Activated CD4-positive, alpha-beta T cell treated with anti-CD3 and anti-CD28 coated beads, Interleukin-10, Interleukin-2, amounts not matched to agents 100 ng/mL and 50 ng/mL, durations not matched to agents 16 hours and 8 hours (primary cell): ENCODE data around the gene PARD3.
"Not testable (repeated sequence)": the region's sequence is repeated elsewhere in the genome, so short reads cannot be mapped to it uniquely, and the experiment has no call there.

Experiments
- DNase-seq: peaks from one replicate; pipeline ENCODE4 v3.0.0-alpha.2; 2020

PARD3 gene

GRCh38 chr10:34433241-34434076, 381.6 kb downstream of the PARD3 start:
- DNase-seq: no peak

GRCh38 chr10:34432589-34432988, 382.5 kb downstream of the PARD3 start:
- no peak for DNase-seq

DNA sequence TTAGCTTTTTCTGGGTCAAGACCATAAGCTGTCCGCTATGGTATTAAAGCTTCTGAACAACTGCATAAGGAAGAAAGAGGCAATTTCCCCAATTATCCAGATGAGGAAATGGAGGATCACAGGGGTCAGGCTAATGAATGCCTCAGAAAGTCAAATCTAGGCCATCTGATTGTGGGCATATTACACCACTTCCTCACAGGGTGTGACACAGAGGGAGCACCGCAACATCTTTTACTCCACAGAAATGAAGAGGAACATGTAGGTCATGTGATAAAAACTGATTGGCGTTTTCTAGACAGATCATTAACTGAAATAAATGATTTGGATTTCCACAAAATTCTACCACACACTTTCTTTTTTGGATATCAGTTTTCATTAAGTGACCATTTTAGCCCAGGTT, 384.4 kb downstream of the PARD3 start:
- no peak for DNase-seq

- DNase-seq: no peak
Measured at GRCh38 chr10:34428501-34428900, 386.6 kb downstream of the PARD3 start.

DNA sequence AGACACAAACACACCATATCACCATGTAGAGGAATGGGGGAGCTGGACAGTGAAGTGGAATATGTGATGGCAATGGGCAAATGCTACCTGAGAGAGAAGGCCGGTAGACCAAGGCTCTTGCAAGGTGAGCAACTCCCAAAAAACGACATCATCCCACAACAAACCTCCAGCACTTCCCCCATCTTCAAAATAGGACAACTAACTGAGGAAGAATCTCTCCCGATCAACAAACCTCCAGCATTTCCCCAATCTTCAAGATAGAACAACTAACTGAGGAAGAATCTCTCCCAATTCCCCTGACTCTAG, 387.2 kb downstream of the PARD3 start:
- no peak for DNase-seq

- DNase-seq: not testable (repeated sequence)
Measured at GRCh38 chr10:34427158-34427910, 387.8 kb downstream of the PARD3 start.

DNA sequence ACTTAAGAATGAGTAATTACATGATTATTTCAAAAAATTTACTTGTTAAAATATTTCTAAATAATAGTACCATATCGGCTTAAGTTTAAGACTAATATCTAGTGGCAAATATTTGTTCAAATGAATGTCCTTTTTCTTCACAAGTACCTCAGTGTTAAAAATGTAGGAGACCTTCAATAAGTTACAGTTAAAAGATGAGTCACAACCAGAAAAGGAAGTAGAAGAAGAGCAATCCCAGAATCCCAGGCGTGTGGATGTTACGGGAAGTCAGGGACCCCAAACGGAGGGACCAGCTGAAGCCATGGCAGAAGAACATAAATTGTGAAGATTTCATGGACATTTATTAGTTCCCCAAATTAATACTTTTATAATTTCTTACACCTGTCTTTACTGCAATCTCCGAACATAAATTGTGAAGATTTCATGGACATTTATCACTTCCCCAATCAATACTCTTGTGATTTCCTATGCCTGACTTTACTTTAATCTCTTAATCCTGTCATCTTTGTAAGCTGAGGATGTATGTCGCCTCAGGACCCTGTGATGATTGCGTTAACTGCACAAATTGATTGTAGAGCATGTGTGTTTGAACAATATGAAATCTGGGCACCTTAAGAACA, 388.4 kb downstream of the PARD3 start:
- DNase-seq: not testable (repeated sequence)

DNA sequence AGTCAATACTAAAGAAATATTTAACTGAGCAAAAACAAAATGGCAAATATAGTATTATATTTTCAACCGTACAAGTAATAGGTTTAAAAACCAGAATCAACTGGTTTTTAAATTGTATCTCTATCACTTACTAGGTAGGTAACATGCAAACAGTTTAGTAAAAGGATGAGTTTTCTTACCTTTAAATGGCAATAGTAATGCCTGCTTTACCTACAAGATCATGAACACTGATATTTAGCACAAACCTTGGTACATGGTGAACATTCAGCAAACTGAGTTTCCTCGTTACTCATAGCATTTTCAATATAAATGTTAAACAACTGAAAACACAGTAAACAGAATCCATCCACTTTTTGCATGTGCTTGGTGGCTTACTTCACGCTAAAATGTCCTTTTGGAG, 389.1 kb downstream of the PARD3 start:
- DNase-seq: no peak

GRCh38 chr10:34423673-34424625, 391.1 kb downstream of the PARD3 start:
- no peak for DNase-seq

DNA sequence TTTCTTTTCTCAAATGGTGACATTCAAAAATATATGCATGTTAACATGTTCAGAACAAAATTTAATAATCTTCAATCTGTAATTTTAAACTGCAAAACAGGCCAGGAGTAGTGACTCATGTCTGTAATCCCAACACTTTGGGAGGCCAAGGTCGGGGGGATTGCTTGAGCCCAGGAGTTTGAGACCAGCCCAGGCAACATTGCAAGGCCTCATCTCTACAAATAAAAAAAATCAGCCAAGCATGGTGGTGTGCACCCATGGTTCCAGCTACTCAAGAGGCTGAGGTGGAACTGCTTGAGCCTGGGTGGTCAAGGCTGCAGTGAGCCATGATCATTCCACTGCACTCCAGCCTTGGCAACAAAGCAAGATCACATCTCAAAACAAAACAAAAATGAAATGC, 394.3 kb downstream of the PARD3 start:
- no peak for DNase-seq

GRCh38 chr10:34420273-34420672, 394.8 kb downstream of the PARD3 start:
- no peak for DNase-seq

- DNase-seq: no peak
Measured at GRCh38 chr10:34415039-34415438, 400.1 kb downstream of the PARD3 start.

DNA sequence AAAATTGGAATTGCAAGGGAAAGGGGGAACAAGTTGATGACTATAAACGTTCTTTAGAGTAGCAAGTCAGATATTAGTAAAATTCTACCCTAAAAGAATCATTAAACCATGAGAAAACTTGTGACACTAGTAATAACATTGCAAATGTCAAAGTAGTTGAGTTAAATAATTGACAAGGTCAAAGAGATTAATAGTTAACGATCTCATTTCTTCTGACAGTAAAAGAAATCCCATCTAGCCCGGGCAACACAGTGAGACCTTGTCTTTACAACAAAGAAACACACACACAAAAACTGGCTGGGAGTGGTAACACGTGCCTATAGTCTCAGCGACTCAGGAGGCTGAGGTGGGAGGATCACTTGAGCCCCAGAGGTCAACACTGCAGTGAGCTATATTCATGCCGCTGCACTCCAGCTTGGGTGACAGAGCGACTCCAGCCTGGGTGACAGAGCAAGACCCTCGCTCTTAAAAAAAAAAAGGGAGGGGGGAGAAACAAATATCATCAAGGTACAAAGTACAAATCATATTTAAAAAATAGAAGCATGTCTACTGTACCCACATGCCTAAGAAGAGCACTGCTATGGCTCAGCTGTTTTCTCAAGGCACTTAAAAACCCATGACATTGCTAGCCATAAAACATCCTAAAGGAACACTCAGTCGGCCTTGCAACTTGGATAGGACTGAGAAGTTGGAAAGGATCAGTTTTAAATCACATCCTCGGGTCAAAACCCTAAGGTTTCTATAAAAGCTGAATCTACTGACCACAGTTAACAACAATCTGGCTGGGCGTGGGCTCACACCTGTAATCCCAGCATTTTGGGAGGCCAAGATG, 401.1 kb downstream of the PARD3 start:
- no peak for DNase-seq

- DNase-seq: no peak
Measured at GRCh38 chr10:34413214-34413613, 401.9 kb downstream of the PARD3 start.

- DNase-seq: no peak
Measured at GRCh38 chr10:34408956-34409355, 406.1 kb downstream of the PARD3 start.

DNA sequence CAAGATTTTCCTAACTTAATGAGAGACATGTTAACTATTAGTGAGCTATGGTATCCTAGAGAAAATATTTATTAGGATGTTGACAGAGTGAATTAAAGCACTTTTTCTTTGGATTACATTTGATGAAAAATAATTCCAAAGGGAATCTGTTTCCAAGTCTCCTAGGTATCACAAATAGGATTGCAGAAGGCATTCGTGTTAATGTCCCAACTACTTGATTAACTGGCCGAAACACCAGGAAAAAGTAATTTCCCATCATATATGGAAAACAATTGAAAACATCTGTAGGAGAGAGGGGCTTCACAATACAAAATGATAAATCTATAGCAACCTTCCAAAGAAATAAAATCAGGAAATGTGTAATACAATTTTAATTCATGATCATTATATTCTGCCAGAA, 406.7 kb downstream of the PARD3 start:
- no peak for DNase-seq

- no peak for DNase-seq
Measured at GRCh38 chr10:34407324-34407805, 407.7 kb downstream of the PARD3 start.

DNA sequence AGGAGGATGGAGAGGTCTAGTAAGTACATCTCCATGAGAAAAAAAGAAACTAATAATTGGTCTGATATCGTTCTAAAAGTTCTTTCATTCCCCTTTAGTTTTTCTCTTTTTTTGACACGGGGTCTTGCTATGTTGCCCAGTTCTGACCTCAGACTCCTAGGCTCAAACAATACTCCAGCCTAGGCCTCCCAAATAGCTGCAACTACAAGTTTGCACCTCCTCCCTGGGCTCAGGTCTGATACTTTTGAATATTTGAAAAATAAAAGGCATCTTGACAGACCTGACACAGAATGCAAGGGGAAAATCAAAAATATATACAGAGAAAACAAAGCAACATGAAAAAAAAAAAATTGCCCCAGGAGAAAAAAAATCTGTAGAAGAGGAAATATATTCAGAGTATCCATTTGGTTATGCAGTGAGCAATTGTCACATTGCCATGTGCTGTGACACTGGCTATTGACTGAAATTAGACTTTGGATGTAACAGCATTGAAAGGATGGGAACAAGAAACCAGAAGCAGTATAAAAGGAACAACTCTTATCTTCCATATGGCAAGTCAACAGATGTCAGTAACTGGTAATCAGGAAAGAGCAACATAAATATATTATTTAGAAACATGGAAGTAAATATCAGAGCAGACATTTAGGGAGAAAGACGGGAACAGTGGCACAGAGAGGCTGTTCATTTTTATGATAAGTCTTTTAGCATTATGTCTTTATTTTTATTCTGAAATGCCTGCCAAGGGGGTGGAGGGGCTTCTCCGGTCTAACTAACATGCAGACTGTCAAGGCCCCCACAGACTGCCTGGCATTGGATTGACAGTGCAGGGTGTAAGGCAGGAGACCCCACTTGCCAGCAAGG, 408.4 kb downstream of the PARD3 start:
- no peak for DNase-seq

- DNase-seq: no peak
Measured at GRCh38 chr10:34405611-34406462, 409.3 kb downstream of the PARD3 start.

DNA sequence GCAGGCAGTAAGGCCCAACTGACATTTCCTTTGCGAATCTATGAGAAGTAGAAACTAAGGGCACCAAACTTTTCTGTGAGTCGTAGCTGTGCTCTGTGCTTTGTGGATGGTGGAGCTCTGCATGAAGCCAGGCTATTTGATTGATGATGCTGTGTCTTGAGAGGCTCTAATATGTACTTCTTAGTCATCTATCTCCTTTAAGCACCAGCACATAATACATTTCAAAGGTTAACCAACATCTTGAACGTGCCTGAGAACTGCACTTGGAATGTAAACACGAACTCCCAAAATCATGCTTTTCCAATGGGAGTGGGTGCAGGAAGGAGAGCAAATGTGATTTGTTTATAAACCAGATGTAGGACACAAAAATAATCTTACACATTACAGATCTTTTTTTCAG, 411.6 kb downstream of the PARD3 start:
- DNase-seq: no peak
